H1 (cell line): ENCODE measurements around the gene FGFR2. TPM values are rescaled to one million over a fixed set of nuclear protein-coding genes. Genes with fewer than 3 reads are reported as not detected.

ENCODE experiments used
- CTCF ChIA-PET: fragments of 300-600 bp; sonication (Branson Sonifier 250); formaldehyde crosslinking; loops from one replicate; lab custom pipeline; 2021; ENCODE audit not compliant: partially characterized antibody; lab: Charles Lee
- POLR2A ChIA-PET: fragments of 300-600 bp; sonication (Branson Sonifier 250); formaldehyde crosslinking; loops from one replicate; lab custom pipeline; 2021; ENCODE audit warnings: inconsistent platforms; ENCODE audit not compliant: partially characterized antibody; lab: Charles Lee
- DNase-seq, 2 experiments: peaks; one replicate each; pipeline versions ENCODE4 v3.0.0 to v3.0.0-alpha.2; 2010 to 2022; ENCODE audit warnings: low spot score in 2 of 2, low read depth in 1 of 2, mixed read lengths in 1 of 2
- FAIRE-seq: peaks from 2 replicates; lab custom pipeline; 2011; peaks lifted over from hg19 to GRCh38; lab: Jason Lieb, UNC
- H2AFZ ChIP-seq: 2 replicates; pipeline ENCODE4 v1.8.1; 2012; ENCODE audit warnings: low read length, inconsistent platforms
- H2AK5ac ChIP-seq: 2 replicates; pipeline ENCODE4 v1.6.1; 2013; ENCODE audit warnings: low read depth, low read length
- H2BK120ac ChIP-seq: replicated peaks from 2 replicates; pipeline ENCODE3; 2013; ENCODE audit warnings: low read depth, low read length, inconsistent platforms
- H2BK12ac ChIP-seq: 2 replicates; pipeline ENCODE4 v1.6.1; 2013; ENCODE audit warnings: low read depth, low read length
- H2BK15ac ChIP-seq: 2 replicates; pipeline ENCODE4 v1.6.1; 2013; ENCODE audit warnings: low read length
- H2BK20ac ChIP-seq: 2 replicates; pipeline ENCODE4 v1.6.1; 2013; ENCODE audit warnings: low read length
- H2BK5ac ChIP-seq: 2 replicates; pipeline ENCODE4 v1.6.1; 2013; ENCODE audit warnings: low read depth, low read length
- H3K14ac ChIP-seq: 2 replicates; pipeline ENCODE4 v1.6.1; 2013; ENCODE audit warnings: inconsistent platforms; ENCODE audit not compliant: insufficient read length
- H3K18ac ChIP-seq: 2 replicates; pipeline ENCODE4 v1.6.1; 2013; ENCODE audit warnings: low read length; ENCODE audit errors: extremely low read depth
- H3K23ac ChIP-seq: 2 replicates; pipeline ENCODE4 v1.6.1; 2013; ENCODE audit warnings: inconsistent platforms; ENCODE audit not compliant: insufficient read length
- H3K23me2 ChIP-seq: 2 replicates; pipeline ENCODE4 v1.6.1; 2013; ENCODE audit warnings: low read depth, low read length
- H3K27ac ChIP-seq: 2 replicates; pipeline ENCODE4 v1.6.1; 2011; ENCODE audit warnings: low read depth, low read length, inconsistent platforms
- H3K27me3 ChIP-seq, 4 experiments: replicated peaks in 1 of 4; 1 replicate in 1 of 4; 2 replicates in 3 of 4; pipeline versions ENCODE4 v1.6.1 to v1.8.1; 2011 to 2013; ENCODE audit warnings: low read length in 3 of 4, mild to moderate bottlenecking in 3 of 4, inconsistent platforms in 2 of 4, mixed read lengths in 2 of 4, moderate library complexity in 1 of 4; ENCODE audit not compliant: control insufficient read depth in 3 of 4, insufficient read depth in 3 of 4; ENCODE audit errors: extremely low read depth in 1 of 4
- H3K36me3 ChIP-seq, 4 experiments: 2 replicates each; pipeline versions ENCODE4 v1.6.1 to v1.8.1; 2011 to 2013; ENCODE audit warnings: mild to moderate bottlenecking in 4 of 4, low read length in 3 of 4, moderate library complexity in 2 of 4, control low read depth in 1 of 4, inconsistent platforms in 1 of 4; ENCODE audit not compliant: insufficient read depth in 4 of 4, control insufficient read depth in 2 of 4
- H3K4ac ChIP-seq: replicated peaks from 2 replicates; pipeline ENCODE3; 2013; ENCODE audit warnings: low read length, low read depth, mixed read lengths, inconsistent platforms; ENCODE audit not compliant: insufficient read length
- H3K4me1 ChIP-seq, 4 experiments: replicated peaks in 1 of 4; 1 replicate in 1 of 4; 2 replicates in 3 of 4; pipeline versions ENCODE4 v1.6.1 to v1.8.1; 2011 to 2013; ENCODE audit warnings: low read length in 3 of 4, inconsistent platforms in 2 of 4, mixed read lengths in 1 of 4; ENCODE audit not compliant: insufficient read depth in 4 of 4, control insufficient read depth in 3 of 4
- H3K4me2 ChIP-seq, 2 experiments: 2 replicates each; pipeline versions ENCODE4 v1.6.1 to v1.8.1; 2011 to 2013; ENCODE audit warnings: low read depth in 2 of 2, low read length in 2 of 2, control low read depth in 1 of 2, inconsistent platforms in 1 of 2, mild to moderate bottlenecking in 1 of 2; ENCODE audit not compliant: insufficient read depth in 1 of 2
- H3K4me3 ChIP-seq, 4 experiments: fragments of 200-600, 300-600 bp in 1 of 4; sonication (generic), shearing (Covaris generic), sonication (Bioruptor Twin) in 1 of 4; 2 replicates each; pipeline versions ENCODE4 v1.5.1 to v1.8.1; 2011 to 2016; ENCODE audit warnings: low read length in 4 of 4, low read depth in 3 of 4, control low read depth in 2 of 4, inconsistent platforms in 2 of 4, mild to moderate bottlenecking in 2 of 4, mixed read lengths in 1 of 4, moderate library complexity in 1 of 4; ENCODE audit not compliant: insufficient read depth in 2 of 4; ENCODE audit errors: extremely low read depth in 1 of 4
- H3K56ac ChIP-seq: replicated peaks from 2 replicates; pipeline ENCODE3; 2013; ENCODE audit warnings: low read depth, mild to moderate bottlenecking, mixed read lengths, low read length, inconsistent platforms; ENCODE audit not compliant: insufficient read length
- H3K79me1 ChIP-seq: 2 replicates; pipeline ENCODE4 v1.6.1; 2013; ENCODE audit warnings: low read depth, low read length, control low read depth
- H3K79me2 ChIP-seq, 2 experiments: 2 replicates each; pipeline versions ENCODE4 v1.6.1 to v1.8.1; 2012 to 2013; ENCODE audit warnings: low read length in 2 of 2, mild to moderate bottlenecking in 2 of 2, inconsistent platforms in 1 of 2; ENCODE audit not compliant: insufficient read depth in 2 of 2, control insufficient read depth in 1 of 2
- H3K9ac ChIP-seq, 4 experiments: replicated peaks in 1 of 4; 1 replicate in 1 of 4; 2 replicates in 3 of 4; pipeline versions ENCODE4 v1.6.1 to v1.8.1; 2011 to 2013; ENCODE audit warnings: low read depth in 3 of 4, low read length in 3 of 4, control low read depth in 2 of 4, mild to moderate bottlenecking in 2 of 4, moderate library complexity in 2 of 4, inconsistent platforms in 1 of 4; ENCODE audit errors: extremely low read depth in 1 of 4
- H3K9me3 ChIP-seq, 2 experiments: 2 replicates each; pipeline versions ENCODE4 v1.6.1 to v1.8.1; 2012 to 2013; ENCODE audit warnings: mild to moderate bottlenecking in 2 of 2, moderate library complexity in 2 of 2, control low read depth in 1 of 2, inconsistent platforms in 1 of 2, low read depth in 1 of 2, low read length in 1 of 2, mixed read lengths in 1 of 2; ENCODE audit not compliant: insufficient read depth in 2 of 2
- H4K20me1 ChIP-seq, 2 experiments: replicated peaks in 1 of 2; 2 replicates each; pipeline versions ENCODE3 to v1.8.1; 2011 to 2013; ENCODE audit warnings: inconsistent platforms in 2 of 2, low read length in 2 of 2, mild to moderate bottlenecking in 1 of 2; ENCODE audit not compliant: insufficient read depth in 2 of 2, control insufficient read depth in 1 of 2
- H4K5ac ChIP-seq: 2 replicates; pipeline ENCODE4 v1.6.1; 2013; ENCODE audit warnings: low read length, low read depth, mixed read lengths, inconsistent platforms; ENCODE audit not compliant: insufficient read length
- H4K8ac ChIP-seq: 2 replicates; pipeline ENCODE4 v1.8.0; 2013; ENCODE audit warnings: mild to moderate bottlenecking, moderate library complexity, low read length, inconsistent platforms; ENCODE audit not compliant: insufficient read depth; ENCODE audit errors: extremely low read depth
- H4K91ac ChIP-seq: replicated peaks from 2 replicates; pipeline ENCODE3; 2013; ENCODE audit warnings: low read length, mixed read lengths, inconsistent platforms; ENCODE audit not compliant: insufficient read length
- KDM1A ChIP-seq: fragments of 200-600, 300-600 bp; sonication (generic); IDR thresholded peaks from 2 replicates; pipeline ENCODE4 v1.7.1; 2016; ENCODE audit warnings: mild to moderate bottlenecking, low read length, borderline replicate concordance
- TBP ChIP-seq: IDR thresholded peaks from 2 replicates; pipeline ENCODE4 v1.6.1; 2011; ENCODE audit warnings: low read depth, low read length, improper control_type of control experiment
- WGBS, 2 experiments: shearing (Covaris generic) in 1 of 2; methylation state at CpG; one replicate each; pipeline versions ENCODE4 v1.1.6 to v1.1.7; 2013 to 2015; ENCODE audit warnings: low lambda C conversion rate in 2 of 2, mixed read lengths in 2 of 2, inconsistent platforms in 1 of 2, low coverage in 1 of 2, missing lambda C conversion rate in 1 of 2; ENCODE audit not compliant: insufficient replicate concordance in 2 of 2, insufficient coverage in 1 of 2, insufficient read length in 1 of 2; ENCODE audit errors: extremely low coverage in 1 of 2, missing lambda C conversion rate in 1 of 2; 5-methylcytosine and 5-hydroxymethylcytosine counted together
- polyA plus RNA-seq, 7 experiments: library from polyadenylated mRNA; depleted of rRNA in 3 of 7; stranded (reverse) in 5 of 7; unstranded in 2 of 7; fragments of >200 nt in 5 of 7; fragments of 200-250 nt in 2 of 7; gene quantifications; 1 replicate in 5 of 7; 2 replicates in 1 of 7; 4 replicates in 1 of 7; pipeline versions ENCODE4 v1.2.1 to v1.2.3, GENCODE V29; 2011 to 2013; ENCODE audit warnings: missing spikeins in 2 of 7, mixed read lengths in 2 of 7
- total RNA-seq: library from RNA; stranded (reverse); fragmentation: NEBNext Ultra II Directional; extraction: Animal tissue kit (Norgen Biotek cat#: 25700); gene quantifications from 2 replicates; pipeline ENCODE4 v1.2.1, GENCODE V29; 2021

The FGFR2 gene
- total and polyA plus RNA-seq, 2 of the 8 experiments (the other 6 are each of a cell fraction or from before 2014, with no cell fraction given): 50.2 to 81.2 TPM

DNA sequence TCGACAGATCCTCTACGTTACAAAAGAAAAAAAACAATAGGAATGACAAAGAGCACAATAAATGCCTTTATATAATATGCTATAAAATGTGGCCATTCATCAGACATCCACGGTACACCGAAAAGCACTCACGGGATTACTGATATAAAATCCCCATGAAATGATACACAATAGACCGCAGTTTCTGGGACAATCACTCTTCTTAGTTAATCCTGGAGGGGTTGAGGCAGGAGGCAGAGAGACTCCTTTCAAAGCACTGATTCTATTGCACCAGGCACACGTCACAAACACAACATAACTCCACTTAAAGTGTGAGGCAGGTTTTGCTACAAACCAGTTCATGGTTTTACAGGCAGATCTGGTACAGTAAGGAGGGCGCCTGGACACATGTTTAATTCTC, 113.8 kb downstream of the FGFR2 start:
- no peaks in the 10 kb centered on the region for H3K23me2 ChIP-seq
- no peak overlapping the region for H3K23ac ChIP-seq
- H3K79me2 ChIP-seq: peaks cover 0 to under 1% of the 10 kb centered on the region in 2 experiments; a peak in 1 of 4 replicates
- no peaks in the 10 kb centered on the region for H3K4me1 ChIP-seq
- H2BK20ac ChIP-seq: no peak overlapping the region
- H3K36me3 ChIP-seq: peaks cover 32 to 93% (median 72%) of the 10 kb centered on the region in 4 experiments
- no peak overlapping the region for H4K5ac ChIP-seq
- FAIRE-seq: no peak
- H4K91ac ChIP-seq: no peak overlapping the region
- H2AK5ac ChIP-seq: no peak overlapping the region
- H4K8ac ChIP-seq: no peak overlapping the region
- H3K18ac ChIP-seq: no peak overlapping the region
- no peak overlapping the region for H3K4me3 ChIP-seq
- no peaks in the 10 kb centered on the region for H3K9me3 ChIP-seq
- WGBS, 2 experiments: 91% methylated on average over 8 of the region's 8 CpGs; no CpG with 5 or more reads in 1 of the 2 experiments
- no peak overlapping the region for H3K4ac ChIP-seq
- no peak overlapping the region for H3K14ac ChIP-seq
- no peak overlapping the region for H2BK5ac ChIP-seq
- H3K27ac ChIP-seq: peak overlapping the region; percentile 35
- H3K56ac ChIP-seq: no peak overlapping the region
- H2BK120ac ChIP-seq: no peak overlapping the region
- peaks cover 4% of the 10 kb centered on the region; the same call in 1 of the 2 replicates for H3K79me1 ChIP-seq
- H2AFZ ChIP-seq: no peak overlapping the region
- CTCF ChIA-PET: interaction anchor here (1.8 kb wide), 1 partner anchor 212 kb away, joined by 4 read pairs; no protein-coding TSS in a partner anchor
- H3K27me3 ChIP-seq: no peaks in the 10 kb centered on the region
- POLR2A ChIA-PET: interaction anchor here (1.3 kb wide), 1 partner anchor 12 kb away, joined by 3 read pairs; no protein-coding TSS in a partner anchor
- no peak for DNase-seq
- no peak overlapping the region for H3K9ac ChIP-seq
- peaks cover 0 to 2% of the 10 kb centered on the region in 2 experiments for H4K20me1 ChIP-seq
- H3K4me2 ChIP-seq: no peak overlapping the region
- H2BK12ac ChIP-seq: no peak overlapping the region
- no peak for TF ChIP-seq KDM1A
- no peak for TF ChIP-seq TBP
- no peak overlapping the region for H2BK15ac ChIP-seq
